HG03439 (cell line): Measurements from ENCODE around the gene RAC2.
A peak's percentile ranks its signal among the peaks of the same experiment; 100 is the strongest.

Experiments used
- ATAC-seq: cut with Tn5 transposase; IDR thresholded peaks from one replicate; pipeline ENCODE4 v1.9.1; 2021; ENCODE audit warnings: mild to moderate bottlenecking, moderate library complexity; ENCODE audit not compliant: unreplicated experiment

Gene RAC2

GRCh38 chr22:37244114-37244921 lies at the start of gene RAC2:
RAC2 (minus strand) TSS chr22:37244269; CDS start chr22:37244148, 121 bp downstream.
- peak; percentile 44 for ATAC-seq

DNA sequence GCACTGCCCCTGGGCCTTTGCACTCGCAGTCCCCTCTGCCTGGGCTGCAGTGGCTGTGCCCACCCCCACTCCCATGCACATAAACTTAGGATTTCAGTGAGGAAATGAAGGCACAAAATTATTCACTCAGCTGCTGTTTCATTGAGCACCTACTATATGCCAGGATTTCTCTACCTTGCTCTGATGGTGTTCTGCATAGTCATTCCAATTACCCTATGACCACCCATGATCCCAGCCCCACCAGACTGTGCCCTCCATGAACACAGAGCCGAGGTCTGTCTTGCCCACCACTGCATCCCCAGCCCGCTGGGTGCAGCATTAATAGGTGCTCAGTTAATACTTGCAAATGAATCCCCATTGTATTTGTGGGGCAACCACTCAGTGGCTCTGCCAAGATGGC lies 49.1 kb upstream of the RAC2 start:
- no peak for ATAC-seq

- ATAC-seq: no peak
Observed at GRCh38 chr22:37292641-37293040, 48.6 kb upstream of the RAC2 start.

- ATAC-seq: no peak
Observed at GRCh38 chr22:37291559-37292298, 47.7 kb upstream of the RAC2 start.

GRCh38 chr22:37290737-37291136 lies 46.7 kb upstream of the RAC2 start:
- no peak for ATAC-seq

DNA sequence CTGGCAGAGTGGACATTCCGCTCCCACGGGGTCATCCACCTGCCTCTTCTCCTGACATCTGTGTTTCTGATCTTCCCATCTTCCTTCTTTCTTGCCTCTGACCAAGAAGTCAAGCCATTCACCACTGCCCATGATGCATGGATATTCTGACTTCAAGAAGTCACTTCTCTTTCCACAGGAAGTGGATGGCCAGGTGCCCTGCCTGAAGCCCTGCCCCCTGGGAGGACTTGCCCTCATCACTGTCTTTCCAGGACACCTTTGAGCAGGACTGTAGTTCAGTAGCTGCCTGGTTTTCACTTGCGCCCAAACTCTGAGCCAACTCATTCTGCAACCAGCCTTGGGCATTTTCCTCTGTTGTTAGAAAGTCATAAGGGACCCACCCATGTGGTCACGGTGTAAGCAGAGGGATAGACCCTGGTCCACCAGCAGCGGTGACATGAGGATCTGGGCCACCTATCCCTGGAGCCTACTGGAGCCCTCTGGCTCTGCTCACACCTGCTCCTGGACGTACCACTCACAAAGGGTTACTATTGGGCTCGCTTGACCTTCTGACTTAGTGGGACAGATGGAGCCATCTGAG lies 45.2 kb upstream of the RAC2 start:
- no peak for ATAC-seq

- ATAC-seq: no peak
Observed at GRCh38 chr22:37288521-37288920, 44.5 kb upstream of the RAC2 start.

DNA sequence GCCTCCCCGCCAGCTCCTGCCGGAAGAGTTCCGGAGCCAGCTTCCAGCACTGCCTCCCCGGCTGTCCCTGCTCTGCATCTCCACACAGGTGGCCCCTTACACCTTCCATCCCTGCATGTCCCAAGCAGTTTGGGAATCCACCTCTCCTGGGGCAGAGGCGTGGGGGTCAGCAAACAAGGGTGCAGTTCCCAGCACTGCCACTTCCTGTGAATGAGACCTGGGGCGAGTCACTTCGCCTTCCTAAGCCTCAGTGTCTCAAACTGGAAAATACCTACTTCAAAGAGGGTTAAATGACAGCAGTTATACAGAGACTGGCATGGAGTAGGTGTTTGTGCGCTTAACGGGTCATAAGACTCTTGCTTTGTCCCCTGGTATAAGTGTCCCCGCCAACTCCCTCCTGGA lies 43.5 kb upstream of the RAC2 start:
- ATAC-seq: no peak

GRCh38 chr22:37285937-37286336 lies 41.9 kb upstream of the RAC2 start:
- no peak for ATAC-seq

GRCh38 chr22:37284805-37285355 lies 40.8 kb upstream of the RAC2 start:
- no peak for ATAC-seq

- ATAC-seq: no peak
Observed at GRCh38 chr22:37284126-37284804, 40.2 kb upstream of the RAC2 start.

GRCh38 chr22:37283393-37283937 lies 39.4 kb upstream of the RAC2 start:
- ATAC-seq: no peak

- ATAC-seq: no peak
Observed at GRCh38 chr22:37282385-37282677, 38.3 kb upstream of the RAC2 start, which contains the start of gene CYTH4. CYTH4 (plus strand) TSS chr22:37282508; CDS start chr22:37282570, 62 bp downstream.

DNA sequence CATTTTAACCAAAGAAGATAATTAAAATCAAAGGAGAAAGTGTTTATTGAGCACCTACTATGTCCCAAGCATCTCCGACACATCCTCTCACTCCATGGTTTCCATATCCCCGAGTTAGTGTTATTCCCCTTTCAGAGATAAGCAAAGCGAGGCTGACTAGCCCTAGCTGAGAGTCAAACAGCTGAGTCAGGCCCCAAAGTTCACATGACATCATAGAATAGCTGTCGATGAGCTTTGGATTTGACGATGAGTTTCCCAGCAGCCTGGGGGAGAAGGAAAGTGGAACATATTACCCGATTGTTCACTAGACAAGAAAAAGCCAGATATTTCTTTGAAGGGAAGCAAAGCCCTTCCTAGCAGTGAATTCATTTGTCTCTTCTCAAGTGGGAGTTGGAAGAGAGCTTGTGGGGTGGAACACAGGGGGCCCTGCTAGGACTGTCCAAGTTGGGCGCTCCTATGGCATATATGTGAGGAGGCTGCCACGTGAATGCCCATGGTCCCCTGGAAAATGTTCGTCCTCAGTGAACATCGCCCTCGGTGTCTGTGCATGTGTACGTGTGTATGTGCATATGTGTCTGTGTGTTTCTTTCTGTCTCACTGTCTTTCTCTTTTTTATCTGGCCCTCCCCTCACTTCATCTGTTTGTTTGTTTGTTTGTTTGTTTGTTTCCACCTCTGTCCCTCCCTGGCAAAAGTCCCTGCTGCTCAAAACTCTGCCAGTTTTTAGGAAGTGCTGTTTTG lies 37.7 kb upstream of the RAC2 start:
- ATAC-seq: no peak

- ATAC-seq: no peak
Observed at GRCh38 chr22:37281195-37281594, 37.1 kb upstream of the RAC2 start.

DNA sequence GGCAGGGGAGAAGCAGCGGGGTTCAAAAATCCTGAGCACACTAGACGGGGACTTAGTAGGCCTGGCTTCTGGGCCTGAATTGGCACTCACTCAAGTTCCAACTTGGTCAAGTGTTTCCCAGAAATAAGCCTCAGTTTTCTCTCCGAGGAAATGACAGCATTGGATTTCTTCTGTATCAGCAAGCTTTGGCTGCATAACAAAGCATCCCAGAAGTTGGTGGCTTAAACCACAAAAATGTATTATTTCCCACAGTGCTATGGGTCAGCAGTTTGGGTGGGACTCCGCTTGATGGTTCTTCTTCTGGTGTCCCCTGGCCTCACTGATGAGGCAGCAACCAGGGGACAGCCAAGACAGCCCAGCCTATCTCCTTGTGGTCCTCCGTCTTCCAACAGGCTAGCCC lies 36.6 kb upstream of the RAC2 start:
- ATAC-seq: no peak

GRCh38 chr22:37279331-37280181 lies 35.5 kb upstream of the RAC2 start:
- no peak for ATAC-seq

DNA sequence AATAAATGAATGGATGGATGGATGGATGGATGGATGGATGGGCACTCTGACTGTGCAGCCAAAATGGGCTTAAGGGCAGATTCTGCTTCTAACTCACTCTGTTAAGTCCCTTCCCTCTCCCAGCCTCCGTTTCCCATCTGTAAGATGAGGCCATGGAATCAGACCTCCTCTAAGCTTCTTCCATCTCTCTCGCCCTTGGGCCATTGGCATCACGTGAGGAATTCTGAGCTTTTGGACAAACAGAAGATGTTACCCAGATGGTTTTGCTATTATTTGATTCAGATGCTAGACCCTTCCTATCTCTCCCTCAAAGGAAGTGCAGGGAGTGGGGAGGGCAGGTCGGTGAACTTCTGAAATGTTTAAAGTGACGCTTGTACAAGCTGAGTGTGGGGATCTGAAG lies 34.2 kb upstream of the RAC2 start:
- no peak for ATAC-seq

GRCh38 chr22:37277384-37277783 lies 33.3 kb upstream of the RAC2 start:
- ATAC-seq: no peak
